Tibial artery (tissue), 4 donors: ENCODE data around the gene FILIP1.

Source experiments
- DNase-seq, 2 donors: peaks; one replicate each; pipeline ENCODE4 v3.0.0-alpha.2; 2019
- H3K27ac ChIP-seq, 2 donors: fragments of 200-600 bp; sonication (generic) in 1 of 2; 1 replicate in 1 of 2; 2 replicates in 1 of 2; pipeline ENCODE4 v1.5.1; 2018 to 2019; ENCODE audit warnings: mild to moderate bottlenecking in 1 of 2
- H3K27me3 ChIP-seq, 2 donors: fragments of 200-600 bp; sonication (generic) in 1 of 2; one replicate each; pipeline versions ENCODE4 v1.5.1 to v1.6.0; 2016 to 2019
- H3K36me3 ChIP-seq, 3 donors: fragments of 200-600 bp; sonication (generic) in 2 of 3; one replicate each; pipeline ENCODE4 v1.5.1; 2016 to 2019; ENCODE audit warnings: mild to moderate bottlenecking in 2 of 3
- H3K4me1 ChIP-seq, 4 donors: fragments of 200-600 bp; sonication (generic) in 2 of 4; 1 replicate in 3 of 4; 2 replicates in 1 of 4; pipeline ENCODE4 v1.5.1; 2016 to 2019
- H3K4me3 ChIP-seq, 2 donors: fragments of 200-600 bp; sonication (generic) in 1 of 2; 1 replicate in 1 of 2; 2 replicates in 1 of 2; pipeline ENCODE4 v1.5.1; 2018 to 2019; ENCODE audit warnings: mild to moderate bottlenecking in 2 of 2
- H3K9me3 ChIP-seq, 3 donors: fragments of 200-600 bp; sonication (generic) in 1 of 3; one replicate each; pipeline ENCODE4 v1.5.1; 2016 to 2019
- CTCF ChIP-seq, 2 experiments: fragments of 200-600 bp in 1 of 2; fragments of 450-650 bp in 1 of 2; IDR thresholded peaks; one replicate each; pipeline ENCODE4 v1.5.1; 2017 to 2019; ENCODE audit warnings: antibody characterized with exemption in 2 of 2, mild to moderate bottlenecking in 1 of 2, moderate library complexity in 1 of 2
- intact Hi-C: fragments of 100-400 bp; cut with DNase I; formaldehyde crosslinking; loops from one replicate; pipeline ENCODE4 v1.15.0; 2023; ENCODE audit warnings: low total_unique reads

The FILIP1 gene

GRCh38 chr6:75279418-75279817, 214.2 kb downstream of the FILIP1 start:
- Histone ChIP-seq H3K9me3 (no peaks in the 10 kb centered on the region), H3K4me1 (peaks cover 0 to 71% (median 19%) of the 10 kb centered on the region in 4 donors)
- intact Hi-C loops, result no loop called here

GRCh38 chr6:75278474-75279077, 215.0 kb downstream of the FILIP1 start:
- Histone ChIP-seq H3K36me3 (no peaks in the 10 kb centered on the region), H3K27ac (no peak overlapping the region), H3K27me3 (no peaks in the 10 kb centered on the region), H3K4me3 (no peak overlapping the region), H3K9me3 (no peaks in the 10 kb centered on the region), H3K4me1 (peaks cover 0 to 80% (median 22%) of the 10 kb centered on the region in 4 donors)
- DNase-seq, result no peak
- TF ChIP-seq CTCF (IDR thresholded peaks at IDR 0.05), result no peak
- intact Hi-C loops, result no loop called here

More at GRCh38 chr6:75279418-75279817, 214.2 kb downstream of the FILIP1 start:
- H3K36me3 ChIP-seq, result no peaks in the 10 kb centered on the region
- no peaks in the 10 kb centered on the region for H3K27me3 ChIP-seq
- no peak overlapping the region for H3K27ac ChIP-seq
- no peak for TF ChIP-seq CTCF (IDR thresholded peaks at IDR 0.05)
- no peak overlapping the region for H3K4me3 ChIP-seq
- no peak for DNase-seq

GRCh38 chr6:75275067-75275466, 218.5 kb downstream of the FILIP1 start:
- Histone ChIP-seq H3K36me3 (peaks cover 0 to 5% (median 4%) of the 10 kb centered on the region in 3 donors), H3K9me3 (no peaks in the 10 kb centered on the region), H3K27me3 (no peaks in the 10 kb centered on the region), H3K4me1 (peaks cover 0 to 73% (median 14%) of the 10 kb centered on the region in 4 donors), H3K27ac (no peak overlapping the region), H3K4me3 (no peak overlapping the region)
- DNase-seq, result no peak
- TF ChIP-seq CTCF (IDR thresholded peaks at IDR 0.05), result no peak
- intact Hi-C loops, result no loop called here

GRCh38 chr6:75273009-75273408, 220.6 kb downstream of the FILIP1 start:
- Histone ChIP-seq H3K9me3 (no peaks in the 10 kb centered on the region), H3K27me3 (no peaks in the 10 kb centered on the region), H3K4me3 (no peak overlapping the region), H3K36me3 (peaks cover 0 to 5% (median 4%) of the 10 kb centered on the region in 3 donors), H3K4me1 (peaks cover 0 to 64% (median 10%) of the 10 kb centered on the region in 4 donors), H3K27ac (peak overlapping the region in 1 of 2 donors; percentile 44)
- intact Hi-C loops, result no loop called here
- no peak for DNase-seq
- no peak for TF ChIP-seq CTCF (IDR thresholded peaks at IDR 0.05)

- H3K4me3 ChIP-seq, result no peak overlapping the region
- H3K27ac ChIP-seq, result peak overlapping the region in 1 of 2 donors; percentile 44
- H3K9me3 ChIP-seq, result no peaks in the 10 kb centered on the region
- H3K36me3 ChIP-seq, result peaks cover 0 to 5% (median 4%) of the 10 kb centered on the region in 3 donors
- no peak for TF ChIP-seq CTCF (IDR thresholded peaks at IDR 0.05)
- H3K4me1 ChIP-seq, result peaks cover 0 to 66% (median 14%) of the 10 kb centered on the region in 4 donors
- no peaks in the 10 kb centered on the region for H3K27me3 ChIP-seq
- intact Hi-C loops, result no loop called here
- DNase-seq, result no peak
Measured at GRCh38 chr6:75272145-75272840, 221.3 kb downstream of the FILIP1 start.
